GM12874 (cell line): Measurements from ENCODE around the gene PIANP.

Experiments used
- TF ChIP-seq, protein P1 (sequence below): IDR thresholded peaks from 2 replicates; pipeline ENCODE4 v1.5.1; 2011; ENCODE audit warnings: low read depth, mild to moderate bottlenecking, control low read depth, low read length, moderate library complexity; ENCODE audit not compliant: insufficient read depth

The PIANP gene

DNA sequence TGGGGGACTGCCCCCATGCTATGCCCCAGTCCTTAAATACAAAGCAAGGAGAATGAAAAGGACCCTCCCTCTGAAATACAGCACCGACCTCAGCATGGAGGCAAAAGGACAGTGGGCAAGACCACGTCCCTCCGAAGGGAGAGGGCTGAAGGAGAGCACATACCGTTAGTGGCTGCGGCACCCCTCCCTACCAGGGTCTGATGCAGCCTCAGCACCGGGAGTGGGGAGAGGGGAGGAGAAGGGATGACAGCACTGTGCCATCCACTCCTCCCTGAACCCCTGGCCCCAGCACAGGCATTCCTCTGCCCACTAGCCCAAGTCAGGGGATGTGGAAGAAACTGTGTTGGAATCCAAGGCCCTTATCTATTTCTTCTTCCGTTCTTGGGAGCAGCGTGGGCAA is 49.8 kb downstream of the PIANP start:
- TF ChIP-seq, protein P1, sequence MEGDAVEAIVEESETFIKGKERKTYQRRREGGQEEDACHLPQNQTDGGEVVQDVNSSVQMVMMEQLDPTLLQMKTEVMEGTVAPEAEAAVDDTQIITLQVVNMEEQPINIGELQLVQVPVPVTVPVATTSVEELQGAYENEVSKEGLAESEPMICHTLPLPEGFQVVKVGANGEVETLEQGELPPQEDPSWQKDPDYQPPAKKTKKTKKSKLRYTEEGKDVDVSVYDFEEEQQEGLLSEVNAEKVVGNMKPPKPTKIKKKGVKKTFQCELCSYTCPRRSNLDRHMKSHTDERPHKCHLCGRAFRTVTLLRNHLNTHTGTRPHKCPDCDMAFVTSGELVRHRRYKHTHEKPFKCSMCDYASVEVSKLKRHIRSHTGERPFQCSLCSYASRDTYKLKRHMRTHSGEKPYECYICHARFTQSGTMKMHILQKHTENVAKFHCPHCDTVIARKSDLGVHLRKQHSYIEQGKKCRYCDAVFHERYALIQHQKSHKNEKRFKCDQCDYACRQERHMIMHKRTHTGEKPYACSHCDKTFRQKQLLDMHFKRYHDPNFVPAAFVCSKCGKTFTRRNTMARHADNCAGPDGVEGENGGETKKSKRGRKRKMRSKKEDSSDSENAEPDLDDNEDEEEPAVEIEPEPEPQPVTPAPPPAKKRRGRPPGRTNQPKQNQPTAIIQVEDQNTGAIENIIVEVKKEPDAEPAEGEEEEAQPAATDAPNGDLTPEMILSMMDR, result no peak

DNA sequence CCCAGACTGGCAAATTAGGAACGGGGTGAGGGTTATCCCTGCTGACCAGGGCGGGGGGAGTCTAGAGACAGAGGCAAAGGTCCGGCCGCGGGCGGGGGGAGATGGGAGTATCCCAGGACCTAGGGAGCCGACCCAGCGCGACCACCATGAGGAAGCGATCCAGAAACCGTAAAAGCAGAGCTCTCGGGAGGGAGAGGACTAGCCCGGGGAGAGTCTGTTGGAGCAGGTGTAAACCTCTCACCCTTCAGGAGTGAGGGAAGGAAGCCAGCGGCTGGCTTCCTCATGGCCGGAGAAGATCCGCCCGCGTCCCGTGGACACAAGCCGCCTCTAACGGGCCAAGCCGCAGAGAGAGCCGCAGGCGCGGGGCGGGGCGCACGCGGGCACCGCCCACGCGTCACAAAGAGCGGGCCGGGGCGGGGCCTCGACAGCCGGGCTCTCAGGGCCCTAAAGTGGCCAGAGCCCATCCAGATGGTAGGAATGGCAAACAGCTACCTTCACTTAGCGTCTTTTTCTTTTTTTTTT is 53.5 kb downstream of the PIANP start, which contains the start of gene ACRBP:
TSS of gene ACRBP (minus strand) at position 350 of the 522 bp plus-strand sequence. CDS start at position 284, 66 bp downstream.
- TF ChIP-seq, protein P1, result no peak

DNA sequence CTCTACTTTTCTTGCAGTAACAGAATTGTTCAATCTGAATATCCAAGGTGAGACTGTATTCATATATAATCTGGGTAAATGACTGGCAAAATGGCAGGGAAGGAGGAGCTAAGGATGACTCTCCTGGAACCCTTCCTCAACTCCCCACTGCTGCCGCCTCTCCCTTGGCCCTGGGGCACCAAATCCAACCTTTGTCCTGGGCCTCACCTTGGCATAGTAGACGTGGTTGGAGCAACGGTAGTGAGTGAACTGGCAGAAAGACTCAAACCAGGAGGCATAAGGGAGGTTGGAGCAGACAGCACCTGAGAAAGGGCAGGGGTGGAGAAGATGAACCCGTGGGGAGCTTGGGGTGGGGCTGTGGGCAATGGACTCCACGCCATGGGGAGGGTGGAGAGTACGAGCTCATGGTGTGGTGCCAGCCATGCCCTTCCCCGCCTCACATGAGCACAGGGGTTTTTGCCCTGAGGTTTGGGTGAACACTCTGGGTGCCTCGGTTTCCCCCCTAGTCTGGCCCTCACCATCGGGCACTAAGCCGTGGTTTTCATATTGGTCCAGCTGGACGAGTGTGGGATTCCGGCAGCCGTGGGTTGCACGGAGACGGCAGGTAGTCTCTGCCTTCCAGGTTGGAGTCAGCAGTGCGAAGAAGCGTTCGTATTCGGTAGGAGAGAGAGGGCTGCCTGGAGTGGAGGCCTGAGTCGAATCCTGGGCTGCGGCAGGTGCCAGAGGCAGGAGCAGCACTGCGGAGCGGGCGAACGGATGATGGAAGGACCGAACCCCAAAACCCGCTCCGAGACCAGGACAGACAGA is 54.1 kb downstream of the PIANP start:
- TF ChIP-seq, protein P1, result no peak

DNA sequence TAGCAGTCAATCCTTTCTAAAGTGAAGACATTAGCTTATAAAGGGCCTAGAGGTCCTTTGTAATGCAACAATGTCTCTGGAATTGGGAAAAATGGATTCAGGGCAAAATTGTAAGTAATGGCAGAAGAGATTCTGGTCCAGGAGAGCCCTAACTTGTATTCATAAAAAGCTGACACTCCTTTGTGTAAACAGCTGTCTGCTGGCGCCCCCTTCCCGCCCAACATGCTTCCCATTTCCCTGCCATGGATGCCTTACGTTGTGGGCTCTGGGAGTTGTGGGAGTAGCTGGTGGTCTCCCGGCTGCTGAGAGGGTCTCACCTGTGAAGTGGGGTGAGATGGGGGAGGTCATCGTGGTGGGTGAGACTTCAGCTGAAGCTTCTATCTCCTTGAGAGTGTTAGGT is 55.7 kb downstream of the PIANP start:
- TF ChIP-seq, protein P1, result no peak

DNA sequence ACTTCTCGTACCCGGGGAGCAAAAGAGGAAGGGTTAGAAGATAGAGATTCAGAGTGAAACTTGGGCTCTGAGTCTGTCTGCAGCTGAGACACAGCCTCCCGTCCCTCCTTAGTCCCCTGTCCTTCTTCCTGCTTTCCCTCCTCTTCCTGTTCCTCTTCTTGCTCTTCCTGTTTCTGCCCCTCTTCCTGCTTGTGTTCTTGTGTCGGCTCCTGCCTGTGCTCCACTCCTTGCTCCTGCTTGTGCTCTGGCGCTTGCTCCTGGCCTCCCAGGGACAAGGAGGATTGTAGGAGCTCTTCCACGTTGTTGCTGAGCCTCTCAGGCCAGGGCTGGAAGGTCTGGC is 56.4 kb downstream of the PIANP start:
- TF ChIP-seq, protein P1, result no peak
